Measurements from ENCODE around the gene POLD4.

POLD4 gene

GRCh38 chr11:67304511-67305113, 48.7 kb downstream of the POLD4 start:
- FAIRE-seq = no peak
- no peak for DNase-seq (ENCODE audit: extremely low spot score, insufficient read length, low read depth)

GRCh38 chr11:67303835-67304411, 49.4 kb downstream of the POLD4 start:
- DNase-seq (ENCODE audit: extremely low spot score, insufficient read length, low read depth) (no peak), FAIRE-seq (no peak)

GRCh38 chr11:67303132-67303834, 50.1 kb downstream of the POLD4 start, which contains the start of gene SSH3:
TSS of gene SSH3 (plus strand) at chr11:67303530. CDS start at chr11:67303626, 96 bp downstream.
- FAIRE-seq (no peak), DNase-seq (ENCODE audit: extremely low spot score, insufficient read length, low read depth) (no peak)

- no peak for FAIRE-seq
- no peak for DNase-seq (ENCODE audit: extremely low spot score, insufficient read length, low read depth)
Measured at GRCh38 chr11:67302571-67303131, 50.7 kb downstream of the POLD4 start.

- no peak for DNase-seq (ENCODE audit: extremely low spot score, insufficient read length, low read depth)
- no peak for FAIRE-seq
Measured at GRCh38 chr11:67301951-67302516, 51.3 kb downstream of the POLD4 start.

- FAIRE-seq = no peak
- no peak for DNase-seq (ENCODE audit: extremely low spot score, insufficient read length, low read depth)
Measured at GRCh38 chr11:67301313-67301921, 51.9 kb downstream of the POLD4 start.
